ENCODE data around the gene CD40.

Gene CD40

DNA sequence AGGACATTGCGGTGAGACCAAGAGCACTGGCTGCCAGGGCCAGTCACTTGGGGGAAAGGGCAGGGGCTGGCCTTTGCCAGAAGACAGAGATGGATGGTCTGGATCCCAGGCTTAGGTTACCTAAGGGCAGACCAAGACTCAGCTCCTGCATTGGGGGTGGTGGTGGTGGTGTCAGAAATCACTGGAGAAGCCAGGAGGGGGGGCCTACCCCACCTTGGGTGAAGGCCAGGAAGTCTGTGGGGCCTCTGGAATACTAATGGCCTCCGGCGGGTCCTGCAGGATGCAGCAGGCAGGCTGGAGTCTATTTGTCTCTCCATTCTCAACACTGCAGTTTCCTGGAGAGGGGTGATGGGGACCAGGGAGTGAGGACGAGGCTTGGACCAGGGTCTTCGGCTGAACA is 32.8 kb downstream of the CD40 start:
- no peak for DNase-seq (ENCODE audit: low spot score)

DNA sequence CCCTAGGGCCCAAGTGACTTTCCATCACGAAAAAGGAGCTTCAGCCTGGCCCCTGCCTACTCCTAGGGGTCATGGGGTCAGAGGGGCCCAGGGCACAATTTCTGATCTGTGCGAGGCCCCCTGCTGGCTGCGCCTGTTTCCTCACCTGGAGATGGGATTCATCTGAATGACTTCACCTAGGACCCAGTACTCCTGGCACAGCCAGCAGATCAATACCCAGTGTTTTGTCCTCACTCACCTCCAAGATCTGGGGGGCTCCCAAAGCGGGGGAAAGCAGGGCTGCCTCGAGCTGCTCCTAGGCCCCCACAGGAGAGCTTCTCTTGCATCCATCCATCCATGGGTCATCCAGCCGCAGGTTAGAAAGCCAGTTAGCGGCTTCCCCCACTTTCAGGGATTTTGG is 33.8 kb downstream of the CD40 start:
- no peak for DNase-seq (ENCODE audit: low spot score)

DNA sequence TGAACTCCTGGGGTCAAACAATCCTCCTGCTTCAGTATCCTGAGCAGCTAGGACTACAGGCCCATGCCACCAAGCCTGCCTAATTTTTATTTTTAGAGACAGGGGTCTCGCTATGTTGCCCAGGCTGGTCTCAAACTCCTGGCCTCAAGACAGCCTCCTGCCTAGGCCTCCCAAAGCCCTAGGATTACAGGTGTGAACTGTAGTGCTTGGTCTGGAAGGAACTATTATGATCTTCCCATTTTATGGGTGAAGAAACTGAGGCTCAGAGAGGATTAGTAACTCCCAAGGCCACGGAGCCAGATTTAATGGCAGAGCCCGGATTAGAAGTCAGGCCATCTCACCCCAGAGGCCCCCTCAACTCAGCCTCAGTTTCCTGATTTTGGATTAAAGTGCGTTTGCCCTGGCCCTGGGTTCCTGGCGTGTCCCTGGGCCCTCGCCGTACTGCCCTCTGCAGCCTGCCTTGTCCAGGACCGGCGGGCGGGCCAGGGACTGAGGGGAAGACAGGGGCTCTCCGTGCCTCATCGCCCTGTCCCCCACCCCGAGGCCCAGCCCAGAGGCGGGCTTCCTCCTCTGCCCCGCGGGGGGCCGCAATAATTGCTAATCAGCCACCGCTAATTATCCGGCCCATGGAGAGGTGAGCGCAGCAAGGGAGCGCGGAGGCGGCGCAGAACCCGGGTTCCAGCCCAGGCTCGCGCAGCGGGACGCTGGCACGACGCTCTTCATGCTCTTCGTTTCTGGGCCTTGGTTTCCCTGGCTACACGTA is 34.9 kb downstream of the CD40 start:
- no peak for DNase-seq (ENCODE audit: low spot score)

DNA sequence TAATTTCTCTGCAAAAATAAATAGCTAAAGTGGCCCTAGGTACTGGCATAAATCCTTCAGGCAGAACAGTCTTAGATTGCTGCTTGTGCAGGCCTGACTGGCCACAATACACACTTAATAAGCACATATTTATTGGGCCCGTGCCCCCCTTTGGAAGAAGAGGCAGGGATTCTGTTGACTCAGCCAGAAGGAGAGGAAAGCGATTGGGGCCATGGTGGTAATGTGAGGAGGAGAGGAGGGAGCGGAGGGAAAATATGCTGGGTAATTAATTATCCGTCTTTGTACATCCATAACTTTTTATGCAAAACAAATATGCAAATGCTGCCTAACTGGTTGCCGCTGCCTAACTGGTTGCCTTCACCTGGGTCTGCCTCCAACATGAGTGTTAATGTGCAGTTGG is 36.2 kb downstream of the CD40 start:
- DNase-seq (ENCODE audit: low spot score) = no peak

DNA sequence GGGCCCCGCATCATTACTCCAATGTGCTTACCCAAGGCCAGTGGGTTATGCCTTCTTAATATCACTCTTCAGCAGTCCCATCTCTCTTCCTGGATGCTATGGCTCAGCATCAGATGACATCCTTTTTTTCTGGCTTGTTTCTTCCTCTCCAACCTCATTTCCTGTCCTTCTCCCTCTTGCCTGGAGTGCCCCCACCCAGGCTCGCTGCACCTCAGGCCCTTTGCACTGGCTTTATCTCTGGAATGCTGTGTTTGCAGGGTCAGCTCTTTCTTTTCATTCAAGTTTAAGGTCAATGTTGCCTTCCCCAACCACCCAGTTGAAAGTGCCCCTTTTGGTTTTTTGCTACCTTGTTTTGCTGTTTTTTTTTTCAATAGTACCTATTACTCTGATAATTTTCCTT is 36.7 kb downstream of the CD40 start:
- no peak for DNase-seq (ENCODE audit: low spot score)

DNA sequence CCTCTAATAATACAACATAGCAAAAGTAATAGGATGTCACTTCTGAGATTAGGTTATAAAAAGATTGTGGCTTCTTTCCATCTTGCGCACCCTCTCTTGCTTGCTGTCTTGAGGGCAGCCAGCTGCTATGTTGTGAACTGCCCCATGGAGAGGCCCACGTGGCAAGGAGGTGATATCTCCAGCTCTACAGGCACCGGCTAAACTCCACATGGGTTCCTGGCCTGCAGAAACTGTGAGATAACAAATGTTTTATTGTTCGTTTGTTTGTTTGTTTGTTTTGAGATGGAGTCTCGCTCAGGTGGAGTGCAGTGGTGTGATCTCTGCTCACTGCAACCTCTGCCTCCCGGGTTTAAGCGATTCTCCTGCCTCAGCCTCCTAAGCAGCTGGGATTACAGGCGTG is 38.0 kb downstream of the CD40 start:
- DNase-seq (ENCODE audit: low spot score) = no peak

DNA sequence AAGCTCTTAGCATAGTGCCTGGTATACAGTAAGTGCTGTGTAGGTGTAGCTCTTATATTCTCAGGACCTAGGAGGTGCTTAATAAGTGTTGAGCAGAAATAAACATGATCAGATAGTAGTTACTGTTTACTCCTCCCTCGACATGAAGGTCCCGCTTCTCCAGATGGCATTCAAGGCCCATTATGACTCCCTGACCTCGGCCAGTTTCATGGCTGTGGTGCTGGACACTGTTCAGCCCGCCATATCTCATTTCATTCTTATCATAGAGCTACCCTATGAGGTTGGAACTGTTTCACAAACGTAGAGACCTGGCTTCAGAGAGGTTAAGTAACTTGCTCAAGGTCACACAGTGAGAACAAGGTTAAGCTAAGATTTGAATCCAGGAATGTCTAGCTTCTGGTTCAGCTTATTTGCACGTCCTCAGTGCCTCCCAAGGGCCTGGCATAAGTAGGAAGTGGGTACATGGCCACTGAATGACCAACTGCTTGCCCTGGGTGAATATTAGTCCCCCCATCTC is 39.0 kb downstream of the CD40 start:
- no peak for DNase-seq (ENCODE audit: low spot score)

DNA sequence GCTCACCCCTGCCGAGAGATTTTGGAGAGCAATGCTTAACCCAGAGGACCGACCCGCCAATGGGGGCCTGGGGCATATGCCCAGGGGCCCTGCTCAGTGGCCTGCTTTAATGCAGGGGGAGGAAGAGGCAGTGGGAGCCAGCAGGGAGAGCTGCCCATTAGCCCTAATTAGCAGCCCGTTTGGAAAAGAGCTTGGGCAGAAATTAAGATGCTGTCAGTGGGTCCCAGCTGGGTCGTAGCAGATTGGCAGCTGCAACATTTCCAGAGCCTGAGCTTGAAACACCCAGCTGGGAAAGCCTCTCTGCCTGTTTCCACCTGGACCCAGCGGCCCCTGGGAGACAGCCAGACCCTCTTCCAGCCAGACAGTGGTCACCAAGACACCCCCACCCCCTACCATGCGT is 39.5 kb downstream of the CD40 start:
- DNase-seq (ENCODE audit: low spot score) = no peak

DNA sequence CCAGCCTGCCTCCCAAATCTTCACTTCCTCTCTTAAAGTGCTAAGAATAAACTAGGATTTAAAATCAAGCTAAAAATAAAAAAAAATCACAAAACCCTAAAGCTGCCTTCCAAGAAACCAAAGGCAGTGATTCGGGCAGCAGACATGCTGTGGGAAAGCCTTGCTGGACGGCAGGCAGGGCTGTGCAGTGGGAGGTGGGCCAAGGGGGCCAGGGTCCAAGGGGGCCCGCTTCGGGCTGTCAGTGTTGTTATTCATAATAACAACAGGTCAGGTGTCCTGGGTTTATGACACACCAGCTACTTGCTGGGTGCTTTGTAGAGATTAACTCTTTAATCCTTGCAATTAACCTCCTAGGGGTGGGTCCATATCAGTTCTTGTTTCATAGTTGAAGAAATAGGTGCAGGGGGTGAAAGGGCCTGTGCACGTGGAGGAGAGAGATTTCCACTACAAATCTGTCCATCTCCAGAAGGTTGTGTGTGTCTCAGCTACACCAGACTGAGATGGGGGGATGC is 40.4 kb downstream of the CD40 start:
- no peak for DNase-seq (ENCODE audit: low spot score)

DNA sequence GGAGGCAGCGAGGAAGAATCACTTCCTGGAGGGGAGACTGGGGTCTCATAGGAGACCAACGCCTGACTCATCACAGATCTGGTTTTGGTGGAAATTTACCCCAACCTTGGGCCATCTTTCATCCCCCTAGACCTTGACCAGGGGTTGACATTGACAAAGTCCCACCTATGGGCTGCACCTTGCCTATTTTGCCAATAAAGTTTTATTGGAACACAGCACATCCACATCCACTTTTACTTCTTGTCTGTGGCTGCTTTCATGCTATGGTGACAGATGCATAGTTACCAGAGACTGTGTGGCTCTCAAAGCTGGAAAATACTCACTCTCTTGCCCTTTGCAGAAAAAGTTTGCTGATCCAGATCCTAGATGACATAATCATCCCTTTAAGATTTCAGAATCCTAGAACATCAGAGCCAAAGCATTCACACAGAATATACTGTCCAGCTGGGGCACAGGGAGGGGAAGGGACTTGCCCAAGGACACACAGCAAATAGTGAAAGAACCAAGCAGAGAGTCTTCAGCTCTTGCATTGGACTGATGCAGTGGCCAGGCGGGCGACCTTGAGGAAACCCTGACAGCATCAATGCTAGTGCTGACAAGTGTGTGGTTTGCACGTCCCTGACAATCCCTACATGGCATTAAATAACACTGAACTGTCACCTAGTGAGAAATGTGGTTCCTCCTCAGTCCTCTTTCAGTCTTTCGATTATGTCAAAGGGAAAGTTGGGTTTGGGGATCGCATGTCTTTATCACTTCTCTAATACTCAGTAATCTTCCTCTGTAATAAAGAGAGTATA is 41.2 kb downstream of the CD40 start:
- no peak for DNase-seq (ENCODE audit: low spot score)

DNA sequence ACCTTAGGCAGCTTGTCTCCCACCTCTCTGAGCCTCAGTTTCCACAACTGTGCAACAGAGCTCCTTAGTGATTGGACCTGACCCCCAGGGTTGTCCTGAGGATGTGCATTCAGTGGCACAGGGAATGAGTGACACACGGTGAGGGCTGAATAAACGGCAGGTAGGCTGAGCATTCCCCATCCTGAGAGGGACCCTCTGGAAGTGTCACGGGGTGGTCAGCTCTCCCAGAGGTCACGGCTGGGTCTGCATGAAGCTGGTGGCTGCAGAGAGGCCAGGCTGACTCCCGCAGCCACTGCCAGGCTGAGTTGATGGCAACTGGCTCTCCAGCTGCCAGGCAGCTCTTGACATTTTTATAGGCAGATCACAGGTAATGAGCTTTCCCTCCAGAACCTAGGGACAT is 42.5 kb downstream of the CD40 start:
- DNase-seq (ENCODE audit: low spot score) = no peak

DNA sequence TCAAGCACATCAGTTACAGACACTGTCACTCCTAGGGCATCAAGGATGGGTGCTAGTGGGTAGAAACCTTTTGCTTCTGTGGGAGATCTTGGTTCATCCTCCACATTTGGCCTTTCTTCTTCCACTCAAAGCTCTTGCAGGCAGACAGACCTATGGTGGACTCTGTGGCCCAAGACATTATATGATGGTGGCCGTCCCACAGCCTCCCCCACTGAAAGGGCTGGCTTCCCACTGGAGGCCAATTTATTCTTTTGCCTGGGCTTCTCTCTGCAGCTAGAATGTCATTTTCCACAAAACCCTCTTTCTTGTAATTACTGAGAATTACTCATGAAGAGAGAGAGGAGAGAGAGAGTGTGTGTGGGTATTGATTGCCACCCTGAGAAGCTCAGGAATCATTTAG is 43.8 kb downstream of the CD40 start:
- DNase-seq (ENCODE audit: low spot score) = no peak

DNA sequence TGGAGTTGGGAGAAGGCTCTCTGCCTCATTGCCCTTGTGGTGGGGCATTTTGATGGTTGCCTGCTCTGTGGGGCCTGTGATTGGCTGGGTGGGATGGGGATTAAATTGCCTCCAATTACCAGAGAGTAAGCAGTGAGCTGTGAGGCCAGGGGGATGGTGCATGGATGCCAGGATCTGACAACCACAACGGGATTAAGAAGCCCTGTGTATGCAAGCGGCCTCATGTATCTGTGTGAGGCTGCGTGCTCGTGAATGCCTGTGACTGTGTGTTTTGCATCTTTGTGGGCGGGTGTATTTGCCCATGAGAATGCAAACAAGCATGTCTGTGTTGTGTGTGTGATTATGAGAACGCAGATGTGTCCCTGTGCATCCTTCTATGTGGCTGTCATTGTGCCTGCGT is 46.1 kb downstream of the CD40 start:
- DNase-seq (ENCODE audit: low spot score) = no peak

DNA sequence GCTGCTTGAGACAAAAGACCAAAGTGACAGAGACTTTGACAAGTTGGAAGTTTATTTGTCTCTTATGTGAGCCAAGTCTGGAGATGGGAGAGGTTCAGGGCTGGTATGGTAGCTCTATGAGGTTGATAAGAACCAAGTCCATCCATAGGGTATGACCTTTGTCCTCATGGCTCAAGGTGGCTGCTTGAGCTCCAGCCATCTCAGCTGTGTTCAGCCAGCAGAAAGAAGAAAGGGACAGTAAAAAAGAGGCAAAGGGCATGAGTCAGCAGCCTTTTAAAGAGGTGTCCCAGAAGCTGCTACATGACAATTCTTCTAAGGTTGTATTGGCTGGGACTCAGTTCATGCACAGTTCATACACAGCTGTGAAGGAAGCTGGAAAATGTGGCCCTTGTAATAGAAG is 49.0 kb downstream of the CD40 start:
- no peak for DNase-seq (ENCODE audit: low spot score)

DNA sequence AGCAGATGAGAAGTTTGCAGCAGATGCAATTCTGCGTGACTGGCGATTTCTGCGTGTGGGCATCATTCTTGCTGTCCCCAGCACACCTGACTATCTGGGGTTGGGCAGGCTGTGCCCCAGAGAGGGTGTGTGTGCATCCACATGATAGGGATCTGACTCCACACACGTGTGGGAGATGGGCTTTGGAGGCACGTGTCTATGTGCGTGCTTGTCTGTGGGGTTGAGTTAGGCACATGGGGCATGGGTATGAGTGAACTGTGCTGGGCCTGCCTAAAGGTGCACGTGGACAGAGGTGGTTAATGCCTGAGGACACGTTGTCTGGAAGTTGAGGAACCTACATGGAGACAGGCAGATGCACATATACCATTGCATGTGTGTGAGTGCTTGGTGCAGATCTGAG is 50.3 kb downstream of the CD40 start:
- no peak for DNase-seq (ENCODE audit: low spot score)

DNA sequence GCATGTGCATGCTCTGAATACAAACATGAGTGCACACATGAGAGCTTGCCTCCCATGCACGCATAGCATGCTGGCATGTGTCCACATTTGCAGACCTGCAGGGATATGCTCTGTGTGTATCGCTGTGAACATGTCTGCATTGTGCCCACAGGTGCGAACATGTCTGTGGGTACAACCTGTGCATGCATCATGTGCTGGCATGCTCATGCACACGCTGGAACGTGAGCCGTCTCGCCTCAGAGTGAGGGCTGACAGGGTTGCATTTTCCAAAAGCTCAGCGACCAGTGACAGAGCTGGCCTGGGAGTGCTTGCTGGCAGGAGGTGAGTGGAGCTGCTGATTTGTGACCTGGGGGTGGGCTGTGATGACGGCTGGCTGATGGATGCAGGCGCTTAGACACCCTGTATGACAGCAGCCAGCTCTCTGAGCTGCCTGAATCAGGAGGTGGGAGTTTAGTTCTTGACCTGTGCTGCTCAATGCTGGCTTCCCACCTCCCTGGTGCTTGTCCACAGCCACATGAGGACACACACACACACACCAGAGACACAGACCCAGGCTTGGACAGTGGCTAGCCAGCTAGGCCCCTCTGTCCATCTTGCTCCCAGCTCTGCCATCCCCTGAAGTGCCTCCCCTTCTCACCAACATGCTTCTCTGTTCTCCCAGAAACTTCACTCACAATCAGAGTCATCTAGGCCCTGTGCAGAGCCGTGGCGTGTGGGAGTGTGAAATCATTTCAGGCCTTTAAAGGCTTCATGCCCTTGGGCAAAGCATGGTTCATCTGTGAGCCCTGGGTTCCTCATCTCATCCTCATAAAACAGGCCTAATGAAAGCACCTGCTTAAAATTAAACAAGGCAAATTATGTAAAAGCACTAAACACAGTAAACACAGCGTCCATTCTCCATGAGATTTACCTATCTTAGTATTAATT is 51.4 kb downstream of the CD40 start:
- DNase-seq (ENCODE audit: low spot score) = no peak

DNA sequence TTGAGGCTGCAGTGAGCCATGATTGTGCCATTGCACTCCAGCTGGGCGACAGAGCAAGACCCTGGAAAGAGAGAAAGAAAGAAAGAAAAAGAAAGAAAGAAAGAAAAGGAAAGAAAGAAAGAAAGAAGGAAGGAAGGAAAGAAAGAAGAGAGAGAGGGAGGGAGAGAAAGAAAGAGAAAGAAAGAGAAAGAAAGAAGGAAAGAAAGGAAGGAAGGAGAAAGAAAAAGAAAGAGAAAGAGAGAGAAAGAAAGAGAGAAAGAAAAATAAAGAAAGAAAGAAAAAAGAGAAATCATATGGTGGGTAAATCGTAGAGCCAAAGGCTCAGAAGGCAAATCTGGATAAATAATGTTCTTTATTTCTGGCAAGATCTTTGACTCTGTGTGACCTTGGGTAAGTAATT is 53.4 kb downstream of the CD40 start:
- no peak for DNase-seq (ENCODE audit: low spot score)

DNA sequence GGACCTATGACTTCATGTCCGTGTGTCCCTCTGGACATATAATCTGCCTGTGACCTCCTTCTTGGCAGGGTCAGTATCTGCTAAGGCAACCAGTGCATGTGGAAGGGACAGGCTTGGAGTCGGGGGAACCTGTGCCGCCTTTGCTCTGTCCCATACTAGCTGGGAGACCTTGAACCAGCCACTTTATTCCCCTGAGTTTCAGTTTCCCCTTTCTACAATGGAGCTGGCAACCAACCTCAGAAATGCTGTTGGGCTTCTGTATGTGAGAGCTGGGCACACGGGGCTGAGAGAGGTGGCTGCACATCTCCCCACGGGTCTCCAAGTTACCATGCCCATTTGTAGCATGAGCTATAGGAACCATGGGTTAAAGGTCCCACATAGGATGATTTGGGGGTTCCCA is 53.8 kb downstream of the CD40 start:
- no peak for DNase-seq (ENCODE audit: low spot score)

DNA sequence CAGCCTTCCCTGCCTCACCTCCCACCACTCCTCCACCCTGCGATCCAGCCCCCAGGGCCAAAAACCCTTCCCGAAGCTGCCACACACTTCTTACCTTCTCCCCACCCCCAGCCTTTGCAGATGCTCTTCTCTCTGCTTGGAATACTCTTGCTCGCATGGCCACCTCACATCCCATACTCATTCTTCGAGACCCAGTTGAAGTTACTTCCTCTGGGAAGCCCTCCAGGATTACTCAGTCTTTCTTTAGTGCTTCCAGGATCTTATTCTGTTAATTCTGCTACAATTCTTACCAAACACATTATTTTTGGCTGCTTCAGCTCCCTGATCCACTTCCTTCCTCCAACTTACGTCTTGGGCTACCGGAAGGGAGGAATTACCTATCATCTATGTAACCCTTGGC is 54.3 kb downstream of the CD40 start:
- DNase-seq (ENCODE audit: low spot score) = no peak

DNA sequence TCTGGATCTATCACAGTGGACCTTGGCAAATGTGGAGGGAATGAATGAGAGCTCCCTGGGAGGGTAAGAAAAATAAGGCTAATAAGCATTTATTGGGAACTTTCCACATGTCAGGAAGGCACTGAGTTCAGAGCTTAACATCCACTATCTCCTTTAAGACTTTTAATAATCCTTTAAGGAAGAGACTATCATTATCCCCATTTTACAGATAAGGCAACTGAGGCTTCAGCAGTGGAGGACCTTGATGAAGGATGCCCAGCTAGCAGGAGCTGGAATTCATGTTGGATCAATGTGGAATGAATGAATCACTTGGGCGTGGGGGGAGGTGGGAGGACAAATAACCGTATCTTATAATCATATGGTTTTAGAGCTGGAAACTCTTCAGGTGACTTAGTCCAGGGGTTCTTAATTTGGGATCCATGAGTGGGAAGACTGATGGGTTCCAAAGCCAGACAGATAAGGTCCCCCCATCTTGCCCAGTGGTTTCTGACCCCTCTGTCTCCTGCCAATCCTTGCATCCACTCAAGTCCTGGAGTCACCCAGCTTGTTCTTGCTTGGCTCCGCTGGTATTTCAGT is 54.9 kb downstream of the CD40 start:
- no peak for DNase-seq (ENCODE audit: low spot score)

DNA sequence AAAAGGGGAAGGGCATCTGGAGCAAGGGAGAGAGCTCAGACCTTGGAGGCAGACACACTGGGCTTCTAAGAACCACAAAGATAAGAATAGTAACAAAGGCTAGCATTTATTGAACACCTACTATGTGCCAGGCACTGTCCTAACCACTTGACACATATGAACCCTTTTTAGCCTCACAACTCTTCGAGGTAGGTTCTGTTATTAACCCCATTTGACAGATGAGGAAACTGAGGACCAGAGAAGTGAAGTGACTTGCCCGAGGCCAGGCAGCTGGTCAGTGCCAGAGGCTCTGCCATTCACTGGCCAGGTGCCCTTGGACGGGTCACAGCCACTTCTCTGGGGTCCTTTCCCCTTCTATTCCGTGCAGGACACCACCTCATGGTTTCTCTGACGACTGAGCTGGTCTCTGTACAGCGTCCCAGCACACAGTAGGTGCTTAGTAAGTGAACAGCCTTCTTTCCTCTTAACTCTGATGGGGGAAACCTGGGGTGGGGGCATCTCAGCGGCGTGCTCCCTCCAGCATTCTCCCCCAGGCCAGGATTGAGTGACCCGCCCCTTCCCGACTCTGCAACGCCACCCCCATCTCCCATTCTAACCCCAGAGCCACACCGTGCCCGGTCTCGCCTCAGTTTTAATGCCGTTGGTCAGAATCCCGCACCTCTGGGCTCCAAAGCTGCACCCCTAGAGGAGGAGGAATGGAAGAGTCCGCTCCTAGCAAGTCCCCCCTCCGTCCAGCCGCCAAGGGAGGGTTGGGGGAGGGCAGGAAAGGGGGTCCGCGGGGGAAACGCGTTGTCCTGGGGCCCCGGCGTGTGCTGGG is 55.7 kb downstream of the CD40 start:
- no peak for DNase-seq (ENCODE audit: low spot score)
